ENCODE measurements around the gene OAS2. TPM values are rescaled to one million over a fixed set of nuclear protein-coding genes. Genes with fewer than 3 reads are reported as not detected.

OAS2 gene
- total and polyA plus RNA-seq, 2 of the 4 experiments (the other 2 are of a cell fraction), result under 0.01 TPM; not detected in 1

GRCh38 chr12:112947314-112947713 is 31.0 kb upstream of the OAS2 start:
- dilution Hi-C loops (cut with HindIII; ENCODE audit: low sequenced_read_pairs, unreplicated experiment), result no loop called here
- no peak overlapping the region for H2BK120ac ChIP-seq (ENCODE audit: low read depth, low read length)
- BruUV-seq (replicated peaks), result no TSS peak
- H3K4me3 ChIP-seq (ENCODE audit: insufficient read depth, low read depth, low read length), result no peak overlapping the region
- no peak for TF ChIP-seq MAFK (IDR thresholded peaks at IDR 0.05; ENCODE audit: low read depth, low read length)
- no peak for TF ChIP-seq RFX5 (IDR thresholded peaks at IDR 0.05; ENCODE audit: low read depth, low read length)
- no peak for TF ChIP-seq RAD21 (IDR thresholded peaks at IDR 0.05; ENCODE audit: low read length)
- no peak for TF ChIP-seq MXI1 (IDR thresholded peaks at IDR 0.05; ENCODE audit: borderline replicate concordance, low read depth, low read length)
- no peak for TF ChIP-seq BHLHE40 (IDR thresholded peaks at IDR 0.05; ENCODE audit: low read depth, low read length)
- no peak for TF ChIP-seq MAZ (IDR thresholded peaks at IDR 0.05; ENCODE audit: borderline replicate concordance, low read depth, low read length)
- no peak for TF ChIP-seq POLR2A (IDR thresholded peaks at IDR 0.05; ENCODE audit: low read depth, low read length)
- no peak for TF ChIP-seq USF2 (IDR thresholded peaks at IDR 0.05; ENCODE audit: low read depth, low read length)
- no peak for TF ChIP-seq SMC3 (IDR thresholded peaks at IDR 0.05; ENCODE audit: low read depth, low read length)
- no peak for TF ChIP-seq RCOR1 (IDR thresholded peaks at IDR 0.05; ENCODE audit: insufficient replicate concordance, low read length)
- TF ChIP-seq NFE2L2 (IDR thresholded peaks at IDR 0.05; ENCODE audit: low read depth, low read length), result no peak
- no peak for TF ChIP-seq CTCF (conservative IDR thresholded peaks at IDR 0.05; ENCODE audit: low read depth, low read length)
- no peak for TF ChIP-seq CHD1 (IDR thresholded peaks at IDR 0.05; ENCODE audit: low read depth, low read length)
- TF ChIP-seq ELK1 (IDR thresholded peaks at IDR 0.05; ENCODE audit: borderline replicate concordance, low read depth, low read length), result no peak
- DNase-seq (no peak), ATAC-seq (ENCODE audit: low read depth) (no peak)
- H3K36me3 ChIP-seq (ENCODE audit: control insufficient read depth, insufficient read depth, low read length), result no peaks in the 10 kb centered on the region
- H3K9ac ChIP-seq (ENCODE audit: low read depth, low read length), result no peak overlapping the region
- H3K4ac ChIP-seq (ENCODE audit: low read depth, low read length), result no peak overlapping the region
- no CpG with 5 or more reads among the region's 1 CpG for WGBS, 2 experiments (ENCODE audit: extremely low coverage in 2 of 2, insufficient read length in 1 of 2)
- H3K27me3 ChIP-seq (ENCODE audit: control insufficient read depth, insufficient read depth, low read length), result no peaks in the 10 kb centered on the region
- H2AK9ac ChIP-seq (replicated peaks; ENCODE audit: low read depth, low read length, poor library complexity), result no peak overlapping the region
- H3K56ac ChIP-seq (ENCODE audit: extremely low read depth, insufficient read depth, low read length), result no peak overlapping the region
- H4K5ac ChIP-seq (ENCODE audit: low read depth, low read length), result no peak overlapping the region
- no peaks in the 10 kb centered on the region for H3K4me1 ChIP-seq (ENCODE audit: control insufficient read depth, insufficient read depth, low read length)
- 0 out of 2 replicates have a peak, but pooled peaks cover 3% of the 10 kb centered on the region for H3K9me1 ChIP-seq (ENCODE audit: insufficient read depth, low read length)
- no peak overlapping the region for H3K23ac ChIP-seq (ENCODE audit: low read depth, low read length)
- in situ Hi-C loops (cut with MboI; ENCODE audit: low sequenced_read_pairs), result no loop called here
- H4K8ac ChIP-seq (ENCODE audit: low read depth in 2 of 2, low read length in 2 of 2), result no peak overlapping the region
- ChIA-PET CTCF (no interaction called here), POLR2A (ENCODE audit: unreplicated experiment) (no interaction called here)
- no peaks in the 10 kb centered on the region for H4K20me1 ChIP-seq (ENCODE audit: insufficient read depth, low read length)
- H2AK5ac ChIP-seq (ENCODE audit: low read depth, low read length), result no peak overlapping the region
- no peaks in the 10 kb centered on the region for H3K79me1 ChIP-seq (ENCODE audit: low read depth in 1 of 2, low read length in 2 of 2)
- H2AFZ ChIP-seq (replicated peaks; ENCODE audit: low read length, poor library complexity), result no peak overlapping the region
- no peak overlapping the region for H2BK15ac ChIP-seq (ENCODE audit: low read depth, low read length)
- no peak overlapping the region for H3K27ac ChIP-seq (ENCODE audit: insufficient read depth, low read length)
- no peaks in the 10 kb centered on the region for H3K9me3 ChIP-seq (ENCODE audit: control insufficient read depth, insufficient read depth, low read length)
- no peak overlapping the region for H3K4me2 ChIP-seq (ENCODE audit: low read depth, low read length)
- H3K18ac ChIP-seq (ENCODE audit: low read depth, low read length), result no peak overlapping the region
- H2BK5ac ChIP-seq (ENCODE audit: low read depth, low read length, poor library complexity, severe bottlenecking), result no peak overlapping the region
- no peak overlapping the region for H3K14ac ChIP-seq (replicated peaks; ENCODE audit: low read depth, low read length)
- H2BK20ac ChIP-seq (ENCODE audit: low read depth, low read length), result no peak overlapping the region
- no peak overlapping the region for H4K91ac ChIP-seq (ENCODE audit: insufficient read depth, low read depth, low read length)
- intact Hi-C loops (cut with micrococcal nuclease), result no loop called here
